CD14-positive monocyte (primary cell): Measurements from ENCODE around the gene CYP26A1. TPM values are rescaled to one million over a fixed set of nuclear protein-coding genes. Genes with fewer than 3 reads are reported as not detected.

Experiments
- DNase-seq, 3 donors: peaks; one replicate each; pipeline ENCODE4 v3.0.0-alpha.2; 2011 to 2022
- H2AFZ ChIP-seq: 2 replicates; pipeline ENCODE4 v1.6.0; 2012; ENCODE audit warnings: mild to moderate bottlenecking, low read depth, low read length, inconsistent platforms; ENCODE audit not compliant: insufficient read depth, poor library complexity, severe bottlenecking
- H3K27ac ChIP-seq, 2 donors: 1 replicate in 1 of 2; 2 replicates in 1 of 2; pipeline ENCODE4 v1.5.1; 2012 to 2013; ENCODE audit warnings: low read length in 2 of 2, control low read depth in 1 of 2, inconsistent platforms in 1 of 2, low read depth in 1 of 2, mild to moderate bottlenecking in 1 of 2
- H3K27me3 ChIP-seq, 2 donors: one replicate each; pipeline versions ENCODE4 v1.6.0 to v1.6.1; 2011 to 2013; ENCODE audit warnings: low read length in 2 of 2; ENCODE audit not compliant: control insufficient read depth in 2 of 2, insufficient read depth in 2 of 2
- H3K36me3 ChIP-seq, 2 donors: replicated peaks in 1 of 2; 1 replicate in 1 of 2; 2 replicates in 1 of 2; pipeline versions ENCODE4 v1.5.1 to v1.6.1; 2012 to 2013; ENCODE audit warnings: low read length in 2 of 2, control low read depth in 1 of 2, inconsistent platforms in 1 of 2, mild to moderate bottlenecking in 1 of 2; ENCODE audit not compliant: insufficient read depth in 2 of 2, control insufficient read depth in 1 of 2
- H3K4me1 ChIP-seq, 2 donors: 1 replicate in 1 of 2; 2 replicates in 1 of 2; pipeline versions ENCODE4 v1.5.1 to v1.6.1; 2012 to 2013; ENCODE audit warnings: low read length in 2 of 2, control low read depth in 1 of 2, inconsistent platforms in 1 of 2, mild to moderate bottlenecking in 1 of 2, moderate library complexity in 1 of 2; ENCODE audit not compliant: insufficient read depth in 2 of 2, control insufficient read depth in 1 of 2
- H3K4me2 ChIP-seq: replicated peaks from 2 replicates; pipeline ENCODE3; 2012; ENCODE audit warnings: low read length, moderate library complexity, mild to moderate bottlenecking; ENCODE audit not compliant: poor library complexity, severe bottlenecking; ENCODE audit errors: extremely low read depth
- H3K4me3 ChIP-seq, 3 experiments: fragments of 200-600 bp in 1 of 3; sonication (generic) in 1 of 3; replicated peaks in 1 of 3; 1 replicate in 2 of 3; 2 replicates in 1 of 3; pipeline ENCODE4 v1.5.1; 2011 to 2013; ENCODE audit warnings: low read length in 3 of 3, mild to moderate bottlenecking in 3 of 3, control low read depth in 2 of 3, low read depth in 2 of 3, inconsistent platforms in 1 of 3, moderate library complexity in 1 of 3
- H3K79me2 ChIP-seq: 2 replicates; pipeline ENCODE4 v1.6.0; 2012; ENCODE audit warnings: mild to moderate bottlenecking, control low read depth, inconsistent platforms, low read length, moderate library complexity; ENCODE audit not compliant: insufficient read depth
- H3K9ac ChIP-seq: 2 replicates; pipeline ENCODE4 v1.6.0; 2017; ENCODE audit warnings: low read length, mild to moderate bottlenecking; ENCODE audit not compliant: insufficient read depth, poor library complexity, severe bottlenecking
- H3K9me3 ChIP-seq, 2 donors: replicated peaks in 1 of 2; 1 replicate in 1 of 2; 2 replicates in 1 of 2; pipeline versions ENCODE4 v1.5.1 to v1.6.1; 2012 to 2013; ENCODE audit warnings: low read length in 2 of 2, control low read depth in 1 of 2; ENCODE audit not compliant: control insufficient read depth in 1 of 2, insufficient read depth in 1 of 2
- H4K20me1 ChIP-seq: 2 replicates; pipeline ENCODE4 v1.6.0; 2012; ENCODE audit warnings: mild to moderate bottlenecking, low read length, control low read depth, moderate library complexity; ENCODE audit not compliant: insufficient read depth
- H3K27ac Mint-ChIP-seq, 7 donors: one replicate each; pipeline ENCODE4 v1.8.0; 2020; ENCODE audit warnings: mild to moderate bottlenecking in 7 of 7, mixed read lengths in 7 of 7, moderate library complexity in 6 of 7, inconsistent platforms in 2 of 7
- H3K27me3 Mint-ChIP-seq, 3 donors: one replicate each; pipeline ENCODE4 v1.8.0; 2021 to 2022; ENCODE audit warnings: low read depth in 3 of 3, mild to moderate bottlenecking in 3 of 3, mixed read lengths in 3 of 3, moderate library complexity in 3 of 3, inconsistent platforms in 1 of 3
- H3K36me3 Mint-ChIP-seq, 2 donors: one replicate each; pipeline ENCODE4 v1.8.0; 2020; ENCODE audit warnings: mixed read lengths in 2 of 2, inconsistent platforms in 1 of 2, mild to moderate bottlenecking in 1 of 2
- H3K4me1 Mint-ChIP-seq: one replicate; pipeline ENCODE4 v1.8.0; 2020; ENCODE audit warnings: mild to moderate bottlenecking, mixed read lengths
- H3K4me3 Mint-ChIP-seq, 2 donors: one replicate each; pipeline ENCODE4 v1.8.0; 2020; ENCODE audit warnings: mild to moderate bottlenecking in 2 of 2, mixed read lengths in 2 of 2, moderate library complexity in 1 of 2
- H3K9me3 Mint-ChIP-seq, 7 donors: one replicate each; pipeline ENCODE4 v1.8.0; 2020 to 2022; ENCODE audit warnings: mixed read lengths in 7 of 7, mild to moderate bottlenecking in 6 of 7, moderate library complexity in 6 of 7, inconsistent platforms in 2 of 7
- WGBS: methylation state at CpG from one replicate; pipeline ENCODE4 v1.1.5; 2013; ENCODE audit warnings: missing lambda C conversion rate; ENCODE audit not compliant: insufficient coverage; 5-methylcytosine and 5-hydroxymethylcytosine counted together
- intact Hi-C, 2 donors: fragments of 100-400 bp; cut with micrococcal nuclease; formaldehyde crosslinking; loops; one replicate each; pipeline versions ENCODE4 v1.15.0 to v1.15.1; 2023
- polyA plus RNA-seq, 3 donors: library from polyadenylated mRNA; depleted of rRNA in 1 of 3; unstranded in 2 of 3; stranded (reverse) in 1 of 3; fragments of 300-500 nt in 2 of 3; fragments of >200 nt in 1 of 3; fragmentation: Illumina TruSeq in 2 of 3; gene quantifications; 1 replicate in 2 of 3; 2 replicates in 1 of 3; pipeline ENCODE4 v1.2.3, GENCODE V29; 2012 to 2021
- TF ChIP-seq, protein P1 (sequence below): fragments of 200-600 bp; IDR thresholded peaks from one replicate; pipeline ENCODE4 v1.8.0; 2022; ENCODE audit warnings: antibody characterized with exemption, mild to moderate bottlenecking

The CYP26A1 gene
- polyA plus RNA-seq, 3 donors: not detected

DNA sequence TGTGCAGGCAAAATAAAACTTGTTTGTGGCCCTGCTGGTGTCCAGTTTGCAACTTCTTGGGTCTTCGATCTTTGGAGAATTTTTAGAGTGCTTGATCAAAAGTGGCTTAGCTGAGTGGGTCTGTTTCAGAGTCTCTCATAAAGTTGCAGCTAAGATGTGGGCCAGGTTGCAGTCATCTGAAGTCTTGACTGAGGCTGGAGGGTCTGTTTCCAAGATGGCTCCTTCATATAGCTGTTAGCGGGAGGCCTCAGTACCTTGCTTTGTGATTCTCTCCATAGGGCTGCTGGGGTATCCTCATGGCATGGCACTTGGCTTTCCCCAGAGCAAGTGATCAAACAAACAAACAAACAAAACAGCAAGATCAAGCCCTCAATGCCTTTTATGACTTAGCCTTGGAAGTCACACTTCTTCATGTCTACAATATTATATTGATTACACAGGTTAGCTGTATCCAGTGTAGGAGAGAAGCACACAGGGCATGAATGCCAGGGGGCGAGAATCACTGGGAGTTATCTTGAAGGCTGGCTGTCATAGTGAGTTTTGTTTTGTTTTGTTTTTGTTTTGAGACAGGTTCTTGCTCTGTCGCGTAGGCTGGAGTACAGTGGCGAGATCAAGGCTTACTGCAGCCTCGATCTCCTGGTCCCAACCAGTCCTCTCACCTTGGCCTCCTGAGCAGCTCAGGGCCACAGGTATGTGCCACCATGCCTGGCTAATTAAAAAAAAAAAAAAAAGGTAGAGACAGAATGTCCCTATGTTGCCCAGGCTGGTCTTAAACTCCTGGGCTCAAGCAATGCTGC lies 10.2 kb downstream of the CYP26A1 start:
- H3K4me3 ChIP-seq: no peak overlapping the region
- H3K9me3 ChIP-seq: no peaks in the 10 kb centered on the region
- H3K9ac ChIP-seq: no peak overlapping the region
- DNase-seq: no peak
- no peak overlapping the region for H3K4me2 ChIP-seq
- intact Hi-C loops: loop anchor here in 1 of 2 donors (5.0 kb wide), 2 partner anchors 203 to 268 kb away; no protein-coding TSS in a partner anchor
- Mint-ChIP-seq H3K27me3 (peaks cover 10 to 37% (median 33%) of the 10 kb centered on the region in 3 donors), H3K27ac (no peak overlapping the region), H3K36me3 (no peaks in the 10 kb centered on the region), H3K4me3 (no peak overlapping the region), H3K9me3 (peaks cover 0 to 3% (median 0%) of the 10 kb centered on the region in 7 donors), H3K4me1 (peaks cover 6% of the 10 kb centered on the region)
- no peak overlapping the region for H2AFZ ChIP-seq
- H4K20me1 ChIP-seq: no peaks in the 10 kb centered on the region
- H3K4me1 ChIP-seq: peaks cover 0 to 3% of the 10 kb centered on the region in 2 donors
- H3K27me3 ChIP-seq: peaks cover 9 to 10% of the 10 kb centered on the region in 2 donors
- no peaks in the 10 kb centered on the region for H3K36me3 ChIP-seq
- TF ChIP-seq, protein P1, sequence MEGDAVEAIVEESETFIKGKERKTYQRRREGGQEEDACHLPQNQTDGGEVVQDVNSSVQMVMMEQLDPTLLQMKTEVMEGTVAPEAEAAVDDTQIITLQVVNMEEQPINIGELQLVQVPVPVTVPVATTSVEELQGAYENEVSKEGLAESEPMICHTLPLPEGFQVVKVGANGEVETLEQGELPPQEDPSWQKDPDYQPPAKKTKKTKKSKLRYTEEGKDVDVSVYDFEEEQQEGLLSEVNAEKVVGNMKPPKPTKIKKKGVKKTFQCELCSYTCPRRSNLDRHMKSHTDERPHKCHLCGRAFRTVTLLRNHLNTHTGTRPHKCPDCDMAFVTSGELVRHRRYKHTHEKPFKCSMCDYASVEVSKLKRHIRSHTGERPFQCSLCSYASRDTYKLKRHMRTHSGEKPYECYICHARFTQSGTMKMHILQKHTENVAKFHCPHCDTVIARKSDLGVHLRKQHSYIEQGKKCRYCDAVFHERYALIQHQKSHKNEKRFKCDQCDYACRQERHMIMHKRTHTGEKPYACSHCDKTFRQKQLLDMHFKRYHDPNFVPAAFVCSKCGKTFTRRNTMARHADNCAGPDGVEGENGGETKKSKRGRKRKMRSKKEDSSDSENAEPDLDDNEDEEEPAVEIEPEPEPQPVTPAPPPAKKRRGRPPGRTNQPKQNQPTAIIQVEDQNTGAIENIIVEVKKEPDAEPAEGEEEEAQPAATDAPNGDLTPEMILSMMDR: no peak
- H3K79me2 ChIP-seq: no peaks in the 10 kb centered on the region
- H3K27ac ChIP-seq: no peak overlapping the region
- 97% methylated on average over 5 of the region's 7 CpGs for WGBS

DNA sequence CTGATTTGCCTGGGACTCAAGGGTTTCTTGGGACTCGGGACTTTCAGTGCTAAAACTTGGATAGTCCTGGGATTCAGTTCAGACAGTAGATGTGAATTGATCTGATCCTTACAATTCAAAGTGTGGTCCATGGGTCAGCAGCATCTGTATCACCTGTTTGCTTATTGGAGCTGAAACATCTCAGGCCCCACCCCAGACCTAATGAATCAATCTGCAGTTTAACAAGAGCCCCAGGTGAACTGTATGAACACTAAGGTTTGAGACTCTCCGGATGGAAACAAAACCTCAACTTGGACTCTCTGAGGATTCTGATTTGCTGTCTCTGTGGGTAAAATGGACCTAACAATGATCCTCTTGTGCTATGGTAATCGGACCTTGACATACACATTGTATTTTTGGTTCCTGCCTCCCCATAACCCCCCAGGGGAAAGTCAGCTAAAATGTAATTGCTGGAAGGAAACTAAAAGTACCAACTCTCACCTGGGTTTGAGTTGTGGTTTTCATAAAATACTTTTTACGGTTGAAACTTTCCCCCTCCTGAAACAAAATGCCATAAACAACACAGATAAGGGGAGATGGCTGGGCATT lies 11.7 kb downstream of the CYP26A1 start:
- no peak overlapping the region for H3K4me3 Mint-ChIP-seq

More for the DNA sequence above, 11.7 kb downstream of the CYP26A1 start:
- no peaks in the 10 kb centered on the region for H3K36me3 ChIP-seq
- H3K4me3 ChIP-seq: no peak overlapping the region
- H3K9me3 ChIP-seq: no peaks in the 10 kb centered on the region
- no peaks in the 10 kb centered on the region for H4K20me1 ChIP-seq
- Mint-ChIP-seq H3K4me1 (peaks cover 1% of the 10 kb centered on the region), H3K27ac (no peak overlapping the region), H3K36me3 (no peaks in the 10 kb centered on the region), H3K9me3 (no peaks in the 10 kb centered on the region), H3K27me3 (peaks cover 0 to 24% (median 21%) of the 10 kb centered on the region in 3 donors)
- TF ChIP-seq, protein P1: no peak
- intact Hi-C loops: no loop called here
- H3K27me3 ChIP-seq: peaks cover 3 to 4% of the 10 kb centered on the region in 2 donors
- WGBS: 100% methylated on average over 1 of the region's 4 CpGs
- no peak overlapping the region for H3K9ac ChIP-seq
- no peak for DNase-seq
- no peaks in the 10 kb centered on the region for H3K79me2 ChIP-seq
- H3K4me2 ChIP-seq: no peak overlapping the region
- H3K4me1 ChIP-seq: no peaks in the 10 kb centered on the region
- H2AFZ ChIP-seq: no peak overlapping the region
- no peak overlapping the region for H3K27ac ChIP-seq
